Stimulated activated CD4-positive, alpha-beta T cell treated with anti-CD3 and anti-CD28 coated beads, Interleukin-15, amount 100 ng/mL, for 1 hour (primary cell): Measurements from ENCODE around the gene MYH7B.

Source experiments
- DNase-seq, 2 donors: peaks; one replicate each; pipeline ENCODE4 v3.0.0-alpha.2; 2020; ENCODE audit warnings: low read depth in 1 of 2, low spot score in 1 of 2

MYH7B gene

GRCh38 chr20:34974246-34974645, 18.6 kb downstream of the MYH7B start:
- DNase-seq, result no peak

GRCh38 chr20:34976286-34976685, 20.6 kb downstream of the MYH7B start:
- no peak for DNase-seq

DNA sequence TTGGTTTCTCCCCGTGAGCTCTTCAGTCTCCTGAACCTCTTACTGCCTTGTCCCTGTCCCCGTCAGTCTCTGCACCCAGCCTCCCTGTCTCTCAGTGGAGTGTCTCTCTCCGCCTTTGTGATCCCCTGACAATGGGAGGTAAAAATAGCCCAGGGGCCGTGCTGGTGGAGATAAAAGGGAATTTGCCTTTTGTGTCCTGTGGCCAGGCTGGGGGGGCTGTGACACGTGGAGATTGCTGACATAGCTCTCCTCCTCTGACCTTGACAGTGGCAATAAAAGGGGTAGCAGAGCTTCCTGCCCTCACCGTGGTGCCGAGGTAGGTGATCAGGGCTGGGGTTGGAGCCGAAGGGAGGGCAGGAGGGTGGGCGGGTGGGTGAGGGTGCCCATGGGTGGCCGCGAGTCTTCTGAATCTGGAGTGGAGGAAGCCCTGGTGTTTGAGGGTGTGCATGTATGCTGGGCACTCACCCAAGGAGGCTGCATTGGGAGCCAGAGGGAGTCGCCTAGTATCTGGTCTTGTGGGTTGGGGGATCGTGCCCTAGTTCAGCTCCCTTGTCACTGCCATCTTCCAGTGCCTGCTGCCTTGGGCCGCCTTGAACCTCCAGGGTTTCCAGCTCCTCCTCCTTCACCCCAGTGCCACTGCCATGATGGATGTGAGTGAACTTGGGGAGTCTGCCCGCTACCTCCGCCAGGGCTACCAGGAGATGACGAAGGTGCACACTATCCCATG, 21.9 kb downstream of the MYH7B start:
- DNase-seq, result no peak

- no peak for DNase-seq
Measured at GRCh38 chr20:34978092-34978744, 22.6 kb downstream of the MYH7B start.

GRCh38 chr20:34979366-34980153, 23.9 kb downstream of the MYH7B start:
- no peak for DNase-seq

- no peak for DNase-seq
Measured at GRCh38 chr20:34980543-34981233, 25.0 kb downstream of the MYH7B start.

DNA sequence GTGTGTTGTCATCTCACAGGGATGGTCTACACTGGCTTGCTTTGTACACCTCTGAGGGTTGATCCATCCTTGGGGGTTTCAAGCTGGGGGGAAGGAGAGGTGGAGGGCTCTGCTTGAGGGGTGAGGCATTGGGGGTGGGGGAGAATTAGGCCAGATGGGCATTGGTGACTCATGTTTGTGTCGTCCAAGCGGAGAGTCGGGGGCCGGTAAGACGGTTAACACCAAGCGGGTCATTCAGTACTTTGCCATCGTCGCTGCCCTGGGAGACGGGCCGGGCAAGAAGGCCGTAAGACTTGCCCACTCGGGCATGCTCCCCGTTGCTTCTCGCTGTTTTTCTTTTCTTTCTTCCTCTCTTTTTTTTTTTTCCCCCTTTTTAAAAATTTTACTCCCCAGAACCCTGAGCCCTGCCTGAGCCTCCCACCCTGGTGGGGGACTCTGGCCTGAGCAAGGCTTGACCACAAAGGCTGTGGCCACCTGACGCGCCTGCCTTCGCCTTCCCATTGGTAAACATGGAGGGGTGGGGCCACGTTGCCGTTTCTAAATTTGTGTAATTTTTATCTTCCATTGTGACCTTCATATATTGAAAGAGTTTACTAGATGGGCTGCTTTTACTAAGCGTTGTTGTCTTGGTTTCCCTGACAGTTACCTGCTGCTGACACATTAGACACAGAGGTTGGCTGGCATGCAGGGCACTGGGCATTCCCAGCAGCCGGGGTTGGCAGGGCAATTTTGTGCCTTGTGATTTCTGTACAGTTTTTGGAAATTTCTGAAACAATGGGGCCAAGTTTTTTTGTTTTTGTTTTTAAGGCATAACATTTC, 26.8 kb downstream of the MYH7B start:
- DNase-seq, result no peak

- no peak for DNase-seq
Measured at GRCh38 chr20:34983089-34983820, 27.6 kb downstream of the MYH7B start.

GRCh38 chr20:34983995-34984735, 28.5 kb downstream of the MYH7B start:
- no peak for DNase-seq

- no peak for DNase-seq
Measured at GRCh38 chr20:34984756-34985261, 29.1 kb downstream of the MYH7B start.

DNA sequence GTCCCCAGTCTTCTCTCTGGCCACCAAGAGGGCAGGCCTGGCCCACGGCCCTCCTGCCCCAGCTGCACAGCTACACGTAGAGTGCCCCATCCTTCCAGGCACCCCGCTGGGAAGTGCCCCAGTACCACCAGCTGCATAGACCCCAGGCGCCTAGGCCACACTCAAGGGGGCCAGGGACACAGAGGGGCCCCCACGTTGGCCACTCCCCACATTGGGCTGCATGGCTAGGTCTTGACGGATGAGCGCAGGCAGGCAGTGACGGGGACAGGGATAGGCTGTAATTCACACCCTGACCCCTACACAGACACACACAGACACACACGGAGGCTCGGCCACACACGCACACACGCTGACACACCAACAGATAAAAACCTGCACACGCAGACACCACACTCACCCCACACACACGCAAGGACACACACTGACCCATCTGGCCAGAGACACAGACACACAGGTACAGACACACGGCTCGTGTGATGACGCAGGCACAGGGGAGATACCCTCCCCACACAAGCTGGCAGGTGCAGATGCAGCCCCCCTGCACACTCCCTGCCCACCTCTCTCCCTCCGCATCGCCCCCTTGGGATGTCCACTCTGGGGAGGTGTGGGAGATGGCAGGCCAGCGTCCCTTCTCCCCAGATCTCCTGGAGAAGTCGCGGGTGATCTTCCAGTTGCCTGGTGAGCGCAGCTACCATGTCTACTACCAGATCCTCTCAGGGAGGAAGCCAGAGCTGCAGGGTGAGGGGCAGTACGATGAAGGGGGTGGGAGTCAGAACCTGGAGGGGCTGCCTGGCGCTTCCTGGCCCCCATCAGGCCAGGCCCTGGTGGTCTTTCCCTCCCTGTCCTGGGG, 30.0 kb downstream of the MYH7B start:
- DNase-seq, result no peak

- DNase-seq, result no peak
Measured at GRCh38 chr20:34986311-34987287, 30.9 kb downstream of the MYH7B start.

GRCh38 chr20:34987288-34988190, 31.9 kb downstream of the MYH7B start:
- DNase-seq, result no peak

DNA sequence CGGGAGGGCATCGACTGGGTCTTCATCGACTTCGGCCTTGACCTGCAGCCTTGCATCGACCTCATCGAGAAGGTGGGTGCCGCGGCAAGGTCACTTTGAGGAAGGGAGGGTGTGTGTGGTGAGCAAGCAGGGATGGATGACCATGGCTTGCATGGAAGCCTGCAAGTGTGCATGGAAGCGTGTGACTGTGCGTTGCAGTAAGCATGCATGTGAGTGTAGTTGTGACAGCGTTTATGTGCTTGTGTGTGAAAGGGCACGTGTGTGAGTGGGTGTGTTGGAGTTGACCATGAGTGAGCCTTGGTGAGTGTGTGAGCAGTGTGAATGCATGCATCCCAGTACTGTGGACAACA, 32.5 kb downstream of the MYH7B start:
- DNase-seq, result no peak

DNA sequence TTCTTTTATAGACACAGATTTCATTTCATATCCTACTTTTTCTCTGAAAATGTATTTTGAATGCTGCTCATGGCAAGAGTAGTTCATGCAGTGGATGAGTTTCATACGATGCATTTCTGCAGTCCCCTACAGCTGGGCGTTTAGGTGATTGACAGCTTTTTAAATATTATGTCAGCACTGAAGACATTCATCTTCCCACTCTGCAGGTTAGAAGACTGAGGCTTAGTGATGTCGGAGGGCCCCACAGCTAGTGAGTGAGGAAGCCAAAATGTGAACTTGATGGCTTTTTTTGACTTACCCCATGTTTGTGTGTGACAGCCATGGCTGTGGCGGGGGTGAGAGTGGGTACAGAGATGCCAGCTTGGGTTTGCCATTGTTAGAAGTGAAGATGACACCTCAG, 33.5 kb downstream of the MYH7B start:
- no peak for DNase-seq

GRCh38 chr20:34989670-34990069, 34.0 kb downstream of the MYH7B start:
- no peak for DNase-seq
